GM19240 (cell line): ENCODE data around the gene KLK10.

ENCODE experiments used
- DNase-seq: peaks from one replicate; pipeline ENCODE4 v3.0.0; 2011; ENCODE audit warnings: low spot score; ENCODE audit not compliant: insufficient read length

Gene KLK10

DNA sequence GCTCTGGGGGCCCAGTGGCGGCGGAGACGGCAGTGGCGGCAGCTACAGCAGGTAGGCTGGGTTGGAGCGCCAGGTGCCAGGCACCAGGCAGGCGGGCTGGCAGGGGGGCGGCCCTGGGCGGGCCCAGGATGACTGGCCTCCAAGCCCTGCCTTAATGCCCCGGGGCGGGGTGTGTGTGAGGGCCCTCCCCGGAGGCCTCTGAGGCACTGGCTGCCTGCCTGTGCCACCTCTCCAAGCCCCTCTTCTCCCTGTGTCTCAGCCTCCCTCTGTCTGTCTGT, 7.0 kb upstream of the KLK10 start, which contains the start of gene KLK11:
KLK11 (minus strand) TSS at position 63 of the 278 bp plus-strand sequence. CDS start 985 bp downstream, outside the sequence.
- DNase-seq: no peak

DNA sequence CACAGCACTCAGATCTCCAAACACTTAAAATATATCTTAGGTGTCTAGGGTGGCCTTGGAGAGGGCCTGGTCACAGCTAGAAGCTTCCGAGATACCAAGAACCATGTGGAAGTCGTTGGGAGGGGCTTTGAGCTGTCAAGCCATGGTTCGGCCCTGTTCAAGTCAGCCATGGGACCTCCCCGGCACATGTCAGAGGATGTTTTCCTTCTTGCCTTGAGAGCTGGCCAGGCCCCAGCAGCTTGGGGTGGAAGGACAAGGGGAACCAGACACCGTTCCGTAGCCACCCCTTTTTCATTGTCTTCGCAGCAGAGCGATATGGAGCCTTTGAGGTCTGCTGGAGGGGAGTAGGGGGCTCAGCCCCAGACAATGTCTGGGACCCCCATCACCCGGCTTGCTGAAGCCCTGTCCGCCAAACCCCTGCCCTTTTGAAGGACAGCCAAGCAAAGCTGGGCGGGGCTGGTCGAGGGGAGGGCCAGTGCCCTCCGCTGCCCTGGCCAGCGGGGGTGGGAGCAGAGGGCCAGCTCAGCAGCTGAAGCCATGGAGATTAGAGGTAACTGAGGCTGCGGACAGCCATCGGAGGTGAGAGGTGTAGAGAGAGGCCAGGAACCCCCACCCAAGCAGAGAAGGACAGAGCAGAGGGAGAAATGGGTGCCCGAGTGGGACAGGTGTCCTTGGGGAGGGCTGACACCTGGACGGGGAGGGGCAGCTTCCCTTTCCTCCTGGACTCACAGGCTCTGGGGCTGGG, 6.5 kb upstream of the KLK10 start:
- no peak for DNase-seq

GRCh38 chr19:51025401-51025800, 5.9 kb upstream of the KLK10 start:
- no peak for DNase-seq

DNA sequence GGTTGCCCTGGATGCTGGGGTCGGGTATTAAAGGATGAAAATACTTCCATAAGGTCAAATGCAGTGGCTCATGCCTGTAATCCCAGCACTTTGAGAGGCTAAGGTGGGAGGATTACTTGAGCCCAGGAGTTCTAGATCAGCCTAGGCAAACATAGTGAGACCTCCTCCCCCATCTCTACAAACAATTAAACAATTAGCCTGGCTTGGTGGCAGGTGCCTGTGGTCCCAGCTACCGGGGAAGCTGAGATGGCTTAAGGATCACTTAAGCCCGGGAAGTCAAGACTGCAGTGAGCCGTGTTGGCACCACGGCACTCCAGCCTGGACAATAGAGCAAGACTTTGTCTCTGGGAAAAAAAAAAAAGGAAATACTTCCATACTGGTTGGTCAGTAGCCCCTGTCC, 5.4 kb upstream of the KLK10 start:
- DNase-seq: no peak

- no peak for DNase-seq
These were observed 4.4 kb upstream of the KLK10 start for GRCh38 chr19:51023946-51024345.

GRCh38 chr19:51022526-51022925, 3.0 kb upstream of the KLK10 start:
- no peak for DNase-seq

- DNase-seq: no peak
These were observed 1.6 kb upstream of the KLK10 start for GRCh38 chr19:51020988-51021651.

- no peak for DNase-seq
These were observed 565 bp downstream of the KLK10 start for GRCh38 chr19:51018745-51019543.

DNA sequence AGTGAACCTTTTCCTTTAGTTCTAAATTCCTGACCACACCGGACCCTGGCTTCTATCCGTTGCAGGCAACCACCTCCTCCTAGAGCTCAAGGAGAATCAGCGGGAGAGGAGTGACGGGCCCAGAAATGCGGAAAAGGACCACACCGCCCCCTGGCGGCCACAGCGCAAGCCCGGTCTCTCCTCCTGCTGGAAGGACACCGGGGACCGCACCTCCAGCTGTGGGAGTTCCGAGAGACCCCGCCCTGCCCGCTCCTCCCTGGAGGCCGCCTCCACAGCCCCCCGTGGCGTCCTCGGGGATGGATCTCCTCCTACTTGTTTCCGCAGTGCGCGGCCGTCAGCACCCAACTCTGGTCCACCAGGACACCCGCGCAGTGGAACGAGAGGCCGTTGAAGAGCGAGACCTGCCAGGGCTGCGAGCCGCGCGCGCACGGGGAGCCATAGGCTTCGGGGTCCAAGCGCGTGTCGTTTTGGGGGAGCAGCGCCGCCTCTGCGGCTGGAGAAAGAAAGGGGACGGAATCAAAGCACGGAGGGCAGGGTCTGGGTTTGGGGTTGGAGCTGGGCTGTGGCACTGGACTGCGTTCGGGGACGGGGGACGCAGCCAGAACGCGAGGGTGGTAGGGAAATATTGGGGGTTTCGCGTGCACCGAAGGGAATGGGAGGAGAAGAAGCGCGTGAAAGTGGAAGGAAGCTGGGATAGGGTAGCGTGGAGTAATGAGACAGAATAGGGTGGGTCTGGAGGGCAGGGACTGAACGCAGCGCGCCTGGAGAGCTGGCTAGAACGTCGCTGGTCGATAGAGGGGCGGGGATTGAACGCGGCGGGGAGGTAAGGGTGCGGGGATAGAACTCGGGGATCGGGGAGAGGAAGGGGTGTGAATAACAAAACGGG, 2.5 kb downstream of the KLK10 start:
- no peak for DNase-seq

- no peak for DNase-seq
These were observed 3.7 kb downstream of the KLK10 start for GRCh38 chr19:51015691-51016267.

GRCh38 chr19:51014242-51014641, 5.3 kb downstream of the KLK10 start:
- DNase-seq: no peak

GRCh38 chr19:51012661-51013190, 6.8 kb downstream of the KLK10 start:
- DNase-seq: no peak

DNA sequence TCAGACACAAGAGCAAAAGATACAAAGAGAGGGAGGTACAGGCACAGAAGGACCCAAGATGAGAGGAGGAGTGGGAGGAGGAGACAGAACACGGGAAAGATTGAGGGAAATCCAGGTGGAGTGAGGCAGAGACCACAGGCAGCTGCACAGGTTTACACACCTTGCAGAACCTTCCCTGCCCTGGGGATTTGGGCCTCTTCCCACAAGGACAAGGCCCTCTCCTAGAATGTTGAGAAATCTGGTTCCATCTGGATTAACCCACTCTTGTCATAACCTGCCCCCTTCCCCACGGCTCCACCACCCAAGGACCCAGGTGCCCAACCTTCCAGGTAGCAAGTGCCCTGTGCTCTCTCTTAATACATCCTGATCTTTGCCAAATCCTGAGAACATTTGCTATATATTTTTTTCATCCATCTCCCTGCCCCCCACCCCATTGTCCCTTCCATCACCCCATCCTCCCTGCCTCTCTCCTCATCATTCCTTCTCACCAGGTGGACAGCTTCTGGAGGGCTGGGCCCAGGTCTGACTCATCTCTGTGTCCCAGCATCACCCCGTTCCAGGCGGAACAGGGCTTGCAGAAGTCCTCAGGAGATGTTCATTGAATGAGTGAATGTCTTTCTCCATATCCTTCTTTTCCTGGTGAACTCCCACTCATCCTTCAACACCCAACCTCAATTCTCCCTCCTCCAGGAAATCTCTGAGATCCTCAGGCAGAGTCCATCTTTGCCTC, 9.3 kb downstream of the KLK10 start:
- no peak for DNase-seq

DNA sequence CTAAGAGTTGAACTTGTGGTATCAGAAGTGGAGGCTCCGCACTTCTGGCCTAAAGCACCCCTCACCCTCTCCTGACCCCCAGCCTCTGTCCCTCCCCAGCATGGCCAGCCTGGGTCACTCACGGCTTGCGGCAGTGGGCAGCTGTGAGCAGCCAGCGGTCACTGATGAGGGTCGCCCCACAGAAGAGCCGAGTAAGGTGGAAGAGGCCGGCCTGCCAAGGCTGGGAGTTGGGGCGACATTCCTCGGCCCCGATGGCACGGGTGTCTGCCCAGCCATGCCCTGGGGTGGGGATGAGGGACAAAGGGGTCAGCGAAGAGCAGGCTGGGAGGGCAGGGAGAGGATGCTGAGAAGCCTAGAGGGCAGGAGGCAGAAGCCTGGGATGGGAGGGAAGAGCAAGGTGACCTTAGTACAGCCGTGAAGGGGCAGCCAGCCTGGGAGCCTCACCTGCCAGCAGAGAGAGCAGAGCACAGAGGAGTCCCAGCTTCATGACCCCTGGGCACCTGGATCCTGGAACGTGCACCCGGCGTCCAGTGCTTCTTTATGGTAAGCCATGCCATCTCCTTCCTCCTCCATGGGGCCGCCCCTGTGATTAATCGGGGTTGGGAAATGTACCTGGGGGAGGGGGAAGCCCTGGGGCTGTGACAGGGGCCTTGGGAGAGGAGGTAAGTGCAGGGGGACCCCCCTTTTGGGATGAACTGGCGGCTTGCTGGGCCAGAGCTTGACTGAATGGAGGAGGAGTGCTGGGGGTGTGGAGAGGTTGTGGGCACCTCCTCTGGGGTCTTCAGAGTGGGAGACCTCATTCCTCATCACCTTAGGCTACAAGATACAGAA, 10.2 kb downstream of the KLK10 start:
- DNase-seq: no peak

- no peak for DNase-seq
These were observed 12.0 kb downstream of the KLK10 start for GRCh38 chr19:51007488-51007887.

- no peak for DNase-seq
These were observed 13.1 kb downstream of the KLK10 start for GRCh38 chr19:51006406-51006805.

GRCh38 chr19:51005248-51005647, 14.3 kb downstream of the KLK10 start:
- DNase-seq: no peak

DNA sequence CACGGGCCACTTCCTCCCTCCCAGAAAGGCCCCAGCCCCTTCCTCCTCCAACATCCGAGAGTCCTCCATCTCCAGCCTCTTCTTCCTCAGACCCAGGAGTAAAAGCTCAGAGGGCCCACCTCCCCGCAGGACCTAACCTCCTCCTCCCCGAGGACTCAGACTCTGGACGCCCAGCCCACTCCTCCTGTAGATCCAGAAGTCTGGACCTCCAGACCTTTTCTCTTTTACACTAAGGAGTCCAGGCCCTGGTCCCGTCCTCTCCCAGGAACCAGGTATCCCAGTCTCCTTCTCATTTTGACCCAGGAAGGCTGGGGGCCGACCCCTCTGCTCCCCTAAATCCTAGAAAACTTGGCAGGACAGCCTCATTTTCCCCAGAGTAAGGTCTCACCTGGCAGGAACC, 16.2 kb downstream of the KLK10 start:
- no peak for DNase-seq
